Breast epithelium (tissue), 3 donors: ENCODE data around the gene ARHGEF10L.

ENCODE experiments used
- POLR2A ChIP-seq: fragments of 450-650 bp; IDR thresholded peaks from one replicate; pipeline ENCODE4 v1.6.1; 2016; ENCODE audit warnings: antibody characterized with exemption, mild to moderate bottlenecking, moderate library complexity
- POLR2AphosphoS5 ChIP-seq, 3 donors: sonication (generic); formaldehyde crosslinking; IDR thresholded peaks; one replicate each; pipeline ENCODE4 v1.6.1; 2017; ENCODE audit warnings: antibody characterized with exemption in 3 of 3
- TF ChIP-seq, protein P1 (sequence below), 3 donors: fragments of 450-650 bp; IDR thresholded peaks; one replicate each; pipeline ENCODE4 v1.5.1; 2016 to 2017; ENCODE audit warnings: antibody characterized with exemption in 3 of 3, mild to moderate bottlenecking in 3 of 3, moderate library complexity in 3 of 3

DNA sequence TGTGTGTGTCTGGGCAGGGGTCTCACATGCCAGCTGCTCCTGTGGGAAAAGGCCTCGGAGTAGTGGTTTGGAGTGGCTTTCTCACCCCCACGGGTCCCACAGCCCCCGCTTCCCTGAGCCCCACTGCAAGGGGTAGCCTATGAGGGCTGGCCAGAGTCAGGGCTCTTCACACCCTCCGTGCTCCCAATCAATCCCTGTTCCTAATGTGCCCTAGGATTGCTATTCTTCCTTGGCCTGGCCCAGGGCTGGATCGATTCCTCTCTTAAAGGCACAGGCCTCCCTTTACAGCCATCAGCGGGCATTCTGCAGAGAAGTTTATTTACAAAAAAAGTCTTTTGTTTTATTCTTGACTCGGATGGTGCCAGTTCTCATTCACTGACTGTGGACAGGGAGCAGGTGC is 196.3 kb downstream of the ARHGEF10L start:
- TF ChIP-seq, protein P1, sequence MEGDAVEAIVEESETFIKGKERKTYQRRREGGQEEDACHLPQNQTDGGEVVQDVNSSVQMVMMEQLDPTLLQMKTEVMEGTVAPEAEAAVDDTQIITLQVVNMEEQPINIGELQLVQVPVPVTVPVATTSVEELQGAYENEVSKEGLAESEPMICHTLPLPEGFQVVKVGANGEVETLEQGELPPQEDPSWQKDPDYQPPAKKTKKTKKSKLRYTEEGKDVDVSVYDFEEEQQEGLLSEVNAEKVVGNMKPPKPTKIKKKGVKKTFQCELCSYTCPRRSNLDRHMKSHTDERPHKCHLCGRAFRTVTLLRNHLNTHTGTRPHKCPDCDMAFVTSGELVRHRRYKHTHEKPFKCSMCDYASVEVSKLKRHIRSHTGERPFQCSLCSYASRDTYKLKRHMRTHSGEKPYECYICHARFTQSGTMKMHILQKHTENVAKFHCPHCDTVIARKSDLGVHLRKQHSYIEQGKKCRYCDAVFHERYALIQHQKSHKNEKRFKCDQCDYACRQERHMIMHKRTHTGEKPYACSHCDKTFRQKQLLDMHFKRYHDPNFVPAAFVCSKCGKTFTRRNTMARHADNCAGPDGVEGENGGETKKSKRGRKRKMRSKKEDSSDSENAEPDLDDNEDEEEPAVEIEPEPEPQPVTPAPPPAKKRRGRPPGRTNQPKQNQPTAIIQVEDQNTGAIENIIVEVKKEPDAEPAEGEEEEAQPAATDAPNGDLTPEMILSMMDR (IDR thresholded peaks at IDR 0.05): no peak
- TF ChIP-seq POLR2AphosphoS5 (IDR thresholded peaks at IDR 0.05): no peak
- TF ChIP-seq POLR2A: no peak
